ENCODE measurements around the gene MLKL.
"Not testable (repeated sequence)": the region's sequence is repeated elsewhere in the genome, so short reads cannot be mapped to it uniquely, and the experiment has no call there.

The MLKL gene

GRCh38 chr16:74682556-74682955 is 18.1 kb downstream of the MLKL start:
- no peaks in the 10 kb centered on the region for H3K9me3 ChIP-seq (ENCODE audit: control extremely low read depth in 1 of 5, control insufficient read depth in 4 of 5, insufficient read depth in 2 of 5, low read depth in 1 of 5, low read length in 4 of 5)
- CTCF ChIA-PET: interaction anchor here (1.3 to 1.4 kb wide), 2 partner anchors 10 to 31 kb away, joined by 3 to 4 read pairs; no protein-coding TSS in a partner anchor

GRCh38 chr16:74680681-74681080 is 20.0 kb downstream of the MLKL start:
- Histone ChIP-seq H3K4me1 (ENCODE audit: control extremely low read depth in 1 of 4, control insufficient read depth in 4 of 4, insufficient read depth in 4 of 4, low read length in 3 of 4) (peaks cover 0 to 5% (median 0%) of the 10 kb centered on the region in 4 experiments), H3K36me3 (ENCODE audit: control insufficient read depth in 4 of 4, insufficient read depth in 4 of 4, low read length in 3 of 4) (peaks cover 12 to 68% (median 44%) of the 10 kb centered on the region in 4 experiments), H3K27ac (ENCODE audit: insufficient read depth in 1 of 2, low read depth in 1 of 2, low read length in 2 of 2, poor library complexity in 1 of 2, severe bottlenecking in 2 of 2) (no peak overlapping the region), H3K4me3 (ENCODE audit: control insufficient read depth in 1 of 7, extremely low read depth in 1 of 7, insufficient read depth in 4 of 7, low read depth in 2 of 7, low read length in 6 of 7) (no peak overlapping the region), H3K9me3 (ENCODE audit: control extremely low read depth in 1 of 5, control insufficient read depth in 4 of 5, insufficient read depth in 2 of 5, low read depth in 1 of 5, low read length in 4 of 5) (no peaks in the 10 kb centered on the region), H3K27me3 (replicated peaks in 2 of 5; ENCODE audit: control insufficient read depth in 4 of 5, insufficient read depth in 5 of 5, low read length in 4 of 5) (no peaks in the 10 kb centered on the region)
- CTCF ChIA-PET: interaction anchor here (1.0 kb wide), 1 partner anchor 12 kb away, joined by 3 read pairs; no protein-coding TSS in a partner anchor
- DNase-seq: no peak
- whole genome bisulfite sequencing (ENCODE audit: insufficient coverage): 96% methylated on average over 4 of the region's 6 CpGs
- POLR2A ChIA-PET: no interaction called here

More at GRCh38 chr16:74682556-74682955, 18.1 kb downstream of the MLKL start:
- H3K27ac ChIP-seq (ENCODE audit: insufficient read depth in 1 of 2, low read depth in 1 of 2, low read length in 2 of 2, poor library complexity in 1 of 2, severe bottlenecking in 2 of 2): no peak overlapping the region
- H3K27me3 ChIP-seq (replicated peaks in 2 of 5; ENCODE audit: control insufficient read depth in 4 of 5, insufficient read depth in 5 of 5, low read length in 4 of 5): no peaks in the 10 kb centered on the region
- POLR2A ChIA-PET: no interaction called here
- no peak overlapping the region for H3K4me3 ChIP-seq (ENCODE audit: control insufficient read depth in 1 of 7, extremely low read depth in 1 of 7, insufficient read depth in 4 of 7, low read depth in 2 of 7, low read length in 6 of 7)
- DNase-seq: no peak
- 95% methylated on average over 11 of the region's 11 CpGs for WGBS (ENCODE audit: insufficient coverage)
- H3K4me1 ChIP-seq (ENCODE audit: control extremely low read depth in 1 of 4, control insufficient read depth in 4 of 4, insufficient read depth in 4 of 4, low read length in 3 of 4): peaks cover 0 to 5% (median 0%) of the 10 kb centered on the region in 4 experiments
- peaks cover 12 to 68% (median 41%) of the 10 kb centered on the region in 4 experiments for H3K36me3 ChIP-seq (ENCODE audit: control insufficient read depth in 4 of 4, insufficient read depth in 4 of 4, low read length in 3 of 4)

GRCh38 chr16:74679983-74680382 is 20.7 kb downstream of the MLKL start:
- Histone ChIP-seq H3K4me1 (ENCODE audit: control extremely low read depth in 1 of 4, control insufficient read depth in 4 of 4, insufficient read depth in 4 of 4, low read length in 3 of 4) (peaks cover 0 to 5% (median 0%) of the 10 kb centered on the region in 4 experiments), H3K27ac (ENCODE audit: insufficient read depth in 1 of 2, low read depth in 1 of 2, low read length in 2 of 2, poor library complexity in 1 of 2, severe bottlenecking in 2 of 2) (no peak overlapping the region), H3K4me3 (ENCODE audit: control insufficient read depth in 1 of 7, extremely low read depth in 1 of 7, insufficient read depth in 4 of 7, low read depth in 2 of 7, low read length in 6 of 7) (no peak overlapping the region), H3K36me3 (ENCODE audit: control insufficient read depth in 4 of 4, insufficient read depth in 4 of 4, low read length in 3 of 4) (peaks cover 12 to 68% (median 40%) of the 10 kb centered on the region in 4 experiments), H3K9me3 (ENCODE audit: control extremely low read depth in 1 of 5, control insufficient read depth in 4 of 5, insufficient read depth in 2 of 5, low read depth in 1 of 5, low read length in 4 of 5) (no peaks in the 10 kb centered on the region), H3K27me3 (replicated peaks in 2 of 5; ENCODE audit: control insufficient read depth in 4 of 5, insufficient read depth in 5 of 5, low read length in 4 of 5) (no peaks in the 10 kb centered on the region)
- POLR2A ChIA-PET: no interaction called here
- CTCF ChIA-PET: interaction anchor here (1.0 kb wide), 1 partner anchor 12 kb away, joined by 3 read pairs; no protein-coding TSS in a partner anchor
- DNase-seq: no peak
- 33% methylated on average over 1 of the region's 2 CpGs for WGBS (ENCODE audit: insufficient coverage)

- ChIA-PET POLR2A (no interaction called here), CTCF (no interaction called here)
- peaks cover 12 to 80% (median 43%) of the 10 kb centered on the region in 4 experiments for H3K36me3 ChIP-seq (ENCODE audit: control insufficient read depth in 4 of 4, insufficient read depth in 4 of 4, low read length in 3 of 4)
These were observed 22.8 kb downstream of the MLKL start for GRCh38 chr16:74677868-74678267.

GRCh38 chr16:74673876-74674275 is 26.8 kb downstream of the MLKL start:
- POLR2A ChIA-PET: no interaction called here
- Histone ChIP-seq H3K36me3 (ENCODE audit: control insufficient read depth in 4 of 4, insufficient read depth in 4 of 4, low read length in 3 of 4) (peaks cover 12 to 71% (median 39%) of the 10 kb centered on the region in 4 experiments), H3K4me3 (ENCODE audit: control insufficient read depth in 1 of 7, extremely low read depth in 1 of 7, insufficient read depth in 4 of 7, low read depth in 2 of 7, low read length in 6 of 7) (no peak overlapping the region), H3K4me1 (ENCODE audit: control extremely low read depth in 1 of 4, control insufficient read depth in 4 of 4, insufficient read depth in 4 of 4, low read length in 3 of 4) (no peaks in the 10 kb centered on the region), H3K27ac (ENCODE audit: insufficient read depth in 1 of 2, low read depth in 1 of 2, low read length in 2 of 2, poor library complexity in 1 of 2, severe bottlenecking in 2 of 2) (no peak overlapping the region), H3K27me3 (replicated peaks in 2 of 5; ENCODE audit: control insufficient read depth in 4 of 5, insufficient read depth in 5 of 5, low read length in 4 of 5) (no peaks in the 10 kb centered on the region), H3K9me3 (ENCODE audit: control extremely low read depth in 1 of 5, control insufficient read depth in 4 of 5, insufficient read depth in 2 of 5, low read depth in 1 of 5, low read length in 4 of 5) (no peaks in the 10 kb centered on the region)
- CTCF ChIA-PET: no interaction called here
- 100% methylated on average over 1 of the region's 3 CpGs for WGBS (ENCODE audit: insufficient coverage)
- no peak for DNase-seq

More at GRCh38 chr16:74677868-74678267, 22.8 kb downstream of the MLKL start:
- WGBS (ENCODE audit: insufficient coverage): 100% methylated on average over 3 of the region's 4 CpGs
- no peak overlapping the region for H3K4me3 ChIP-seq (ENCODE audit: control insufficient read depth in 1 of 7, extremely low read depth in 1 of 7, insufficient read depth in 4 of 7, low read depth in 2 of 7, low read length in 6 of 7)
- DNase-seq: no peak
- H3K4me1 ChIP-seq (ENCODE audit: control extremely low read depth in 1 of 4, control insufficient read depth in 4 of 4, insufficient read depth in 4 of 4, low read length in 3 of 4): no peaks in the 10 kb centered on the region
- H3K27ac ChIP-seq (ENCODE audit: insufficient read depth in 1 of 2, low read depth in 1 of 2, low read length in 2 of 2, poor library complexity in 1 of 2, severe bottlenecking in 2 of 2): no peak overlapping the region
- H3K9me3 ChIP-seq (ENCODE audit: control extremely low read depth in 1 of 5, control insufficient read depth in 4 of 5, insufficient read depth in 2 of 5, low read depth in 1 of 5, low read length in 4 of 5): no peaks in the 10 kb centered on the region
- no peaks in the 10 kb centered on the region for H3K27me3 ChIP-seq (replicated peaks in 2 of 5; ENCODE audit: control insufficient read depth in 4 of 5, insufficient read depth in 5 of 5, low read length in 4 of 5)

- H3K4me3 ChIP-seq (ENCODE audit: control insufficient read depth in 1 of 7, extremely low read depth in 1 of 7, insufficient read depth in 4 of 7, low read depth in 2 of 7, low read length in 6 of 7); DNase-seq; H3K27ac ChIP-seq (ENCODE audit: insufficient read depth in 1 of 2, low read depth in 1 of 2, low read length in 2 of 2, poor library complexity in 1 of 2, severe bottlenecking in 2 of 2); H3K27me3 ChIP-seq (replicated peaks in 2 of 5; ENCODE audit: control insufficient read depth in 4 of 5, insufficient read depth in 5 of 5, low read length in 4 of 5); H3K9me3 ChIP-seq (ENCODE audit: control extremely low read depth in 1 of 5, control insufficient read depth in 4 of 5, insufficient read depth in 2 of 5, low read depth in 1 of 5, low read length in 4 of 5); POLR2A ChIA-PET: not testable (repeated sequence)
- 100% methylated on average over 4 of the region's 10 CpGs for WGBS (ENCODE audit: insufficient coverage)
- CTCF ChIA-PET: interaction anchor here (1.3 kb wide), 1 partner anchor 12 kb away, joined by 3 read pairs; no protein-coding TSS in a partner anchor
- Histone ChIP-seq H3K4me1 (ENCODE audit: control extremely low read depth in 1 of 4, control insufficient read depth in 4 of 4, insufficient read depth in 4 of 4, low read length in 3 of 4) (peaks cover 8 to 20% (median 13%) of the 10 kb centered on the region in 4 experiments), H3K36me3 (ENCODE audit: control insufficient read depth in 4 of 4, insufficient read depth in 4 of 4, low read length in 3 of 4) (peaks cover 8 to 40% (median 27%) of the 10 kb centered on the region in 4 experiments)
These were observed 31.8 kb downstream of the MLKL start for GRCh38 chr16:74668877-74669276.

GRCh38 chr16:74667255-74667700 is 33.4 kb downstream of the MLKL start:
- Histone ChIP-seq H3K9me3 (ENCODE audit: control extremely low read depth in 1 of 5, control insufficient read depth in 4 of 5, insufficient read depth in 2 of 5, low read depth in 1 of 5, low read length in 4 of 5) (no peaks in the 10 kb centered on the region), H3K4me1 (ENCODE audit: control extremely low read depth in 1 of 4, control insufficient read depth in 4 of 4, insufficient read depth in 4 of 4, low read length in 3 of 4) (peaks cover 8 to 20% (median 13%) of the 10 kb centered on the region in 4 experiments), H3K27me3 (replicated peaks in 2 of 5; ENCODE audit: control insufficient read depth in 4 of 5, insufficient read depth in 5 of 5, low read length in 4 of 5) (no peaks in the 10 kb centered on the region), H3K36me3 (ENCODE audit: control insufficient read depth in 4 of 4, insufficient read depth in 4 of 4, low read length in 3 of 4) (peaks cover 3 to 38% (median 27%) of the 10 kb centered on the region in 4 experiments), H3K4me3 (ENCODE audit: control insufficient read depth in 1 of 7, extremely low read depth in 1 of 7, insufficient read depth in 4 of 7, low read depth in 2 of 7, low read length in 6 of 7) (peak overlapping the region; percentile 31 to 97 (median 92)), H3K27ac (ENCODE audit: insufficient read depth in 1 of 2, low read depth in 1 of 2, low read length in 2 of 2, poor library complexity in 1 of 2, severe bottlenecking in 2 of 2) (peak overlapping the region in 1 of 2 experiments; percentile 97)
- peak; percentile 11 to 28 (median 14) for DNase-seq
- CTCF ChIA-PET: interaction anchor here (0.6 to 2.3 kb wide), 3 partner anchors 12 to 404 kb away, joined by 3 to 11 read pairs (median 4); no protein-coding TSS in a partner anchor
- WGBS (ENCODE audit: insufficient coverage): 4% methylated on average over 19 of the region's 23 CpGs
- POLR2A ChIA-PET: no interaction called here
